ENCODE data around the gene CLCN2. TPM values are rescaled to one million over a fixed set of nuclear protein-coding genes. Genes with fewer than 3 reads are reported as not detected.

Gene CLCN2
- total and polyA plus RNA-seq, 2 of the 8 experiments (the other 6 are each of a cell fraction or from before 2014, with no cell fraction given): 13.7 to 16.1 TPM

DNA sequence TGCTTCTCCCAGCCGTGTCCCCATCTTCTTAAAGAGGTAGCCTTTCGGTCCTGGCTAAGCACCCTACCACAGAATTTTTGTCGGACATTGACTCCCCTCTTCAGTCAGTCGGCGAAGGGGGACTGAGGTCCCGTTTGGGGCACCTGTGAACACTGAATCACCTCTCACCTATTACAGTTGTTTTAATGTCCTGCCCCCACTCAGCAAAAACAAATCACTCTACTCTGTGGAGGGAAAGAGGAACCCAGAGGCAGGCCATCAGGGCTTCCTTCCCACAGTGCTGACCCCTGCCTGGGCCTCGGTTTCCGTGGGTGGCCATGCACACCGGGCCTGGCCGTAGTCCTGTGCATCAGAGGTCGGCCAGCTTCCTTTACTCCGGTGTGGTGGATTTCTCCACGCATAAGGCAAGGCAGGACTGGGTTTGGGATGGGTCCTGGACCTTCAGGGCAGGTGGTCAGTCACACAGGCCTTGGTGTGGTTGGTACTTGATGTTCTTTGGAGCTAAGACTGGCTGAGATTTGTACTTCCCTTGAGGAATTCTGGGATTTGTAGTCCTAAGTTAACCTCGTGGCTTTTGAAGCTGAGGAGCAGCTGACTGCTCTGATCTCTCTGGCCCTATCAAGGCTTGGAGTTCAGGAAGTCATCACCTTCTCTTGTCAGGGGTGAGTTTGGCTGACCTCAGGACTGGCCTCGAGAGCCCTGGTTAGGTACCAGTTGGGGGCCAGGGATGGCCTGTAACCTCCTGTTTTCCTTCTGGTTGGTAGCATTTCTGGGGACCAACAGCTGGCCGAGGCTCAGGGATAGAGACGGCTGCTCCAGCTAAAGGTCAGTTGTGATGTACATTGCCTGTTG, 24.6 kb downstream of the CLCN2 start (continued):
- TF ChIP-seq POU5F1 (IDR thresholded peaks at IDR 0.05; ENCODE audit: low read depth, low read length) (no peak), JUN (IDR thresholded peaks at IDR 0.05; ENCODE audit: low read depth, low read length) (no peak), JUND (IDR thresholded peaks at IDR 0.05; ENCODE audit: low read length) (no peak), SP2 (IDR thresholded peaks at IDR 0.05; ENCODE audit: low read length) (no peak), SUZ12 (IDR thresholded peaks at IDR 0.05; ENCODE audit: low read length) (no peak), RXRA (IDR thresholded peaks at IDR 0.05; ENCODE audit: insufficient read depth, low read depth, low read length) (no peak), HDAC6 (IDR thresholded peaks at IDR 0.05; ENCODE audit: low read depth, low read length) (no peak), CHD2 (IDR thresholded peaks at IDR 0.05; ENCODE audit: low read length) (no peak), ZNF274 (IDR thresholded peaks at IDR 0.05; ENCODE audit: borderline replicate concordance, extremely low read depth, low read length) (no peak), RAD21 (IDR thresholded peaks at IDR 0.05 in 1 of 2, conservative IDR thresholded peaks at IDR 0.05 in 1 of 2; ENCODE audit: low read depth in 2 of 2, low read length in 2 of 2) (no peak), HDAC2 (IDR thresholded peaks at IDR 0.05; ENCODE audit: borderline replicate concordance in 1 of 2, low read depth in 2 of 2, low read length in 2 of 2) (no peak), MAFK (IDR thresholded peaks at IDR 0.05; ENCODE audit: low read depth, low read length) (no peak), POLR2AphosphoS5 (IDR thresholded peaks at IDR 0.05; ENCODE audit: low read depth, low read length) (0 out of 2 replicates have a peak, but pooled peaks have one; percentile 34), TEAD4 (IDR thresholded peaks at IDR 0.05; ENCODE audit: low read depth, low read length) (no peak), SIRT6 (IDR thresholded peaks at IDR 0.05; ENCODE audit: low read length) (no peak), SP4 (IDR thresholded peaks at IDR 0.05; ENCODE audit: low read length) (no peak), NANOG (IDR thresholded peaks at IDR 0.05; ENCODE audit: insufficient read depth, low read depth, low read length, poor library complexity, severe bottlenecking) (no peak), SAP30 (IDR thresholded peaks at IDR 0.05; ENCODE audit: insufficient read depth, insufficient replicate concordance, low read length) (no peak), MAX (IDR thresholded peaks at IDR 0.05) (peak; percentile 38; the same call in 1 of the 2 replicates), POLR2A (IDR thresholded peaks at IDR 0.05; ENCODE audit: control extremely low read depth in 1 of 2, low read depth in 2 of 2, low read length in 2 of 2) (no peak)
